Neural cell (in vitro differentiated cells): ENCODE data around the gene TRIM62. TPM values are rescaled to one million over a fixed set of nuclear protein-coding genes. Genes with fewer than 3 reads are reported as not detected.

Experiments
- H2AFZ ChIP-seq: fragments of 200-600, 300-800 bp; sonication (generic), shearing (Covaris generic); 2 replicates; pipeline ENCODE4 v1.6.0; 2014; ENCODE audit warnings: low read depth, mild to moderate bottlenecking, antibody characterized with exemption, low read length, moderate library complexity
- H3F3A ChIP-seq: fragments of 200-600 bp; shearing (Covaris generic); 2 replicates; pipeline ENCODE4 v1.6.1; 2016; ENCODE audit warnings: mild to moderate bottlenecking, moderate library complexity, mixed read lengths, antibody characterized with exemption, low read length; ENCODE audit not compliant: insufficient read depth, poor library complexity, severe bottlenecking
- H3K27ac ChIP-seq: fragments of 200-600, 300-800 bp; sonication (generic), shearing (Covaris generic); 2 replicates; pipeline ENCODE4 v1.5.1; 2014; ENCODE audit warnings: mild to moderate bottlenecking, low read length, moderate library complexity
- H3K27me3 ChIP-seq: fragments of 300-800, 200-600 bp; sonication (generic), shearing (Covaris generic); 2 replicates; pipeline ENCODE4 v1.6.0; 2014; ENCODE audit warnings: mild to moderate bottlenecking, low read depth, low read length, moderate library complexity; ENCODE audit not compliant: insufficient read depth
- H3K36me3 ChIP-seq: fragments of 300-800, 200-600 bp; sonication (generic), shearing (Covaris generic); 2 replicates; pipeline ENCODE4 v1.5.1; 2014; ENCODE audit warnings: mild to moderate bottlenecking, antibody characterized with exemption, low read length, moderate library complexity; ENCODE audit not compliant: insufficient read depth
- H3K4me2 ChIP-seq: fragments of 300-800, 200-600 bp; sonication (generic), shearing (Covaris generic); 2 replicates; pipeline ENCODE4 v1.6.0; 2014; ENCODE audit warnings: mild to moderate bottlenecking, low read length
- H3K4me3 ChIP-seq: fragments of 300-800, 200-600 bp; sonication (generic), shearing (Covaris generic); 2 replicates; pipeline ENCODE4 v1.5.1; 2014; ENCODE audit warnings: mild to moderate bottlenecking, low read length, moderate library complexity
- H3K79me2 ChIP-seq: fragments of 200-600 bp; shearing (Covaris generic); replicated peaks from 2 replicates; pipeline ENCODE4 v1.6.0; 2014; ENCODE audit warnings: mild to moderate bottlenecking, low read length, moderate library complexity; ENCODE audit not compliant: insufficient read depth
- H3K9ac ChIP-seq: fragments of 300-800, 200-600 bp; sonication (generic), shearing (Covaris generic); 2 replicates; pipeline ENCODE4 v1.6.1; 2016; ENCODE audit warnings: mild to moderate bottlenecking, low read length, mixed read lengths
- H3K9me2 ChIP-seq: fragments of 200-600 bp; shearing (Covaris generic); 2 replicates; pipeline ENCODE4 v1.6.1; 2016; ENCODE audit warnings: mild to moderate bottlenecking, low read length, mixed read lengths; ENCODE audit not compliant: insufficient read depth
- H3K9me3 ChIP-seq: fragments of 200-600, 300-800 bp; sonication (generic), shearing (Covaris generic); 2 replicates; pipeline ENCODE4 v1.6.1; 2016; ENCODE audit warnings: mild to moderate bottlenecking, mixed run types, low read length, moderate library complexity, mixed read lengths
- H4K20me1 ChIP-seq: fragments of 200-600 bp; shearing (Covaris generic); 2 replicates; pipeline ENCODE4 v1.6.1; 2016; ENCODE audit warnings: mild to moderate bottlenecking, mixed run types; ENCODE audit not compliant: insufficient read depth
- EP300 ChIP-seq: fragments of 450-650 bp; conservative IDR thresholded peaks from 2 replicates; pipeline ENCODE4 v1.6.1; 2014; ENCODE audit warnings: antibody characterized with exemption, mild to moderate bottlenecking, moderate library complexity; ENCODE audit not compliant: poor library complexity, severe bottlenecking
- EZH2 ChIP-seq: fragments of 200-600, 300-800 bp; shearing (Covaris generic), sonication (generic); IDR thresholded peaks from 2 replicates; pipeline ENCODE4 v1.6.1; 2014; ENCODE audit warnings: antibody characterized with exemption, low read length, borderline replicate concordance, mild to moderate bottlenecking; ENCODE audit not compliant: insufficient read depth, poor library complexity, severe bottlenecking
- MXI1 ChIP-seq: fragments of 450-650 bp; conservative IDR thresholded peaks from 2 replicates; pipeline ENCODE4 v1.6.1; 2014; ENCODE audit warnings: antibody characterized with exemption, mild to moderate bottlenecking; ENCODE audit not compliant: poor library complexity, severe bottlenecking
- POLR2AphosphoS5 ChIP-seq: IDR thresholded peaks from 2 replicates; pipeline ENCODE4 v1.6.1; 2012
- RAD21 ChIP-seq: fragments of 450-650 bp; conservative IDR thresholded peaks from 2 replicates; pipeline ENCODE4 v1.6.1; 2014; ENCODE audit warnings: antibody characterized with exemption, mild to moderate bottlenecking, moderate library complexity
- SMC3 ChIP-seq: fragments of 450-650 bp; conservative IDR thresholded peaks from 2 replicates; pipeline ENCODE4 v1.6.1; 2014; ENCODE audit warnings: antibody characterized with exemption, mild to moderate bottlenecking, moderate library complexity; ENCODE audit not compliant: poor library complexity
- TAF1 ChIP-seq: IDR thresholded peaks from 2 replicates; pipeline ENCODE4 v1.6.1; 2012; ENCODE audit warnings: low read depth
- polyA plus RNA-seq: library from polyadenylated mRNA; depleted of rRNA; stranded (reverse); fragments of >200 nt; gene quantifications from 2 replicates; pipeline ENCODE4 v1.2.3, GENCODE V29; 2014
- TF ChIP-seq, protein P1 (sequence below): IDR thresholded peaks from 2 replicates; pipeline ENCODE4 v1.6.1; 2012; ENCODE audit warnings: borderline replicate concordance
- TF ChIP-seq, protein P2 (sequence below): fragments of 450-650 bp; IDR thresholded peaks from 2 replicates; pipeline ENCODE4 v1.5.1; 2014; ENCODE audit warnings: antibody characterized with exemption, mild to moderate bottlenecking, moderate library complexity; ENCODE audit not compliant: poor library complexity, severe bottlenecking

Gene TRIM62
- polyA plus RNA-seq, 1 donor from 2014 or later: 4.3 TPM

GRCh38 chr1:33228935-33229487, 47.2 kb upstream of the TRIM62 start:
- no peak overlapping the region for H3K4me2 ChIP-seq
- H3K79me2 ChIP-seq: no peaks in the 10 kb centered on the region
- H3K36me3 ChIP-seq: no peaks in the 10 kb centered on the region
- no peak overlapping the region for H3K27ac ChIP-seq
- H3F3A ChIP-seq: no peaks in the 10 kb centered on the region
- TF ChIP-seq POLR2AphosphoS5 (no peak), RAD21 (no peak), SMC3 (no peak), EZH2 (no peak), EP300 (no peak), MXI1 (no peak), TAF1 (no peak)
- TF ChIP-seq, protein P1, sequence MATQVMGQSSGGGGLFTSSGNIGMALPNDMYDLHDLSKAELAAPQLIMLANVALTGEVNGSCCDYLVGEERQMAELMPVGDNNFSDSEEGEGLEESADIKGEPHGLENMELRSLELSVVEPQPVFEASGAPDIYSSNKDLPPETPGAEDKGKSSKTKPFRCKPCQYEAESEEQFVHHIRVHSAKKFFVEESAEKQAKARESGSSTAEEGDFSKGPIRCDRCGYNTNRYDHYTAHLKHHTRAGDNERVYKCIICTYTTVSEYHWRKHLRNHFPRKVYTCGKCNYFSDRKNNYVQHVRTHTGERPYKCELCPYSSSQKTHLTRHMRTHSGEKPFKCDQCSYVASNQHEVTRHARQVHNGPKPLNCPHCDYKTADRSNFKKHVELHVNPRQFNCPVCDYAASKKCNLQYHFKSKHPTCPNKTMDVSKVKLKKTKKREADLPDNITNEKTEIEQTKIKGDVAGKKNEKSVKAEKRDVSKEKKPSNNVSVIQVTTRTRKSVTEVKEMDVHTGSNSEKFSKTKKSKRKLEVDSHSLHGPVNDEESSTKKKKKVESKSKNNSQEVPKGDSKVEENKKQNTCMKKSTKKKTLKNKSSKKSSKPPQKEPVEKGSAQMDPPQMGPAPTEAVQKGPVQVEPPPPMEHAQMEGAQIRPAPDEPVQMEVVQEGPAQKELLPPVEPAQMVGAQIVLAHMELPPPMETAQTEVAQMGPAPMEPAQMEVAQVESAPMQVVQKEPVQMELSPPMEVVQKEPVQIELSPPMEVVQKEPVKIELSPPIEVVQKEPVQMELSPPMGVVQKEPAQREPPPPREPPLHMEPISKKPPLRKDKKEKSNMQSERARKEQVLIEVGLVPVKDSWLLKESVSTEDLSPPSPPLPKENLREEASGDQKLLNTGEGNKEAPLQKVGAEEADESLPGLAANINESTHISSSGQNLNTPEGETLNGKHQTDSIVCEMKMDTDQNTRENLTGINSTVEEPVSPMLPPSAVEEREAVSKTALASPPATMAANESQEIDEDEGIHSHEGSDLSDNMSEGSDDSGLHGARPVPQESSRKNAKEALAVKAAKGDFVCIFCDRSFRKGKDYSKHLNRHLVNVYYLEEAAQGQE: no peak
- TF ChIP-seq, protein P2, sequence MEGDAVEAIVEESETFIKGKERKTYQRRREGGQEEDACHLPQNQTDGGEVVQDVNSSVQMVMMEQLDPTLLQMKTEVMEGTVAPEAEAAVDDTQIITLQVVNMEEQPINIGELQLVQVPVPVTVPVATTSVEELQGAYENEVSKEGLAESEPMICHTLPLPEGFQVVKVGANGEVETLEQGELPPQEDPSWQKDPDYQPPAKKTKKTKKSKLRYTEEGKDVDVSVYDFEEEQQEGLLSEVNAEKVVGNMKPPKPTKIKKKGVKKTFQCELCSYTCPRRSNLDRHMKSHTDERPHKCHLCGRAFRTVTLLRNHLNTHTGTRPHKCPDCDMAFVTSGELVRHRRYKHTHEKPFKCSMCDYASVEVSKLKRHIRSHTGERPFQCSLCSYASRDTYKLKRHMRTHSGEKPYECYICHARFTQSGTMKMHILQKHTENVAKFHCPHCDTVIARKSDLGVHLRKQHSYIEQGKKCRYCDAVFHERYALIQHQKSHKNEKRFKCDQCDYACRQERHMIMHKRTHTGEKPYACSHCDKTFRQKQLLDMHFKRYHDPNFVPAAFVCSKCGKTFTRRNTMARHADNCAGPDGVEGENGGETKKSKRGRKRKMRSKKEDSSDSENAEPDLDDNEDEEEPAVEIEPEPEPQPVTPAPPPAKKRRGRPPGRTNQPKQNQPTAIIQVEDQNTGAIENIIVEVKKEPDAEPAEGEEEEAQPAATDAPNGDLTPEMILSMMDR: no peak
- H3K27me3 ChIP-seq: no peaks in the 10 kb centered on the region
- no peak overlapping the region for H3K9ac ChIP-seq
- no peaks in the 10 kb centered on the region for H3K9me2 ChIP-seq
- no peak overlapping the region for H2AFZ ChIP-seq
- H3K9me3 ChIP-seq: peaks cover 7% of the 10 kb centered on the region
- no peak overlapping the region for H3K4me3 ChIP-seq
- H4K20me1 ChIP-seq: no peaks in the 10 kb centered on the region

DNA sequence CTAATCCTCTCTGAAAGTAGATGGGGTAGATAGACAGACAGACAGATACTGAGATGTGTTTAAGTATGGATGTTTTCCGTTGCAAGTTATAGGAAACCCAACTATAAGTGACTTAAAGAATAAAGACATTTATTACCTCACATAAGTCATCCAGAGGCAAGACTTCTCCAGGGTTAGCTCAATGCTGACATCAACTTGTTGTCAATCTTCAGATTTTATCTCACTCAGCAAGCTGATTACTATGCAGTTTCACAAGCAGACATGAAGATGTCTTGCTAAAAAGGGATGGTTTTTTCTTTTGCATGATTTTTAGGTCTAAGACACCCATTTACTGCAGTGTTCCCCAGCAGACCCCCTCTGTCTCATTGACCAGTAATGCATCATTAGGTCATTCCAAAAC, 43.7 kb upstream of the TRIM62 start:
- H3K36me3 ChIP-seq: no peaks in the 10 kb centered on the region
- peaks cover 7% of the 10 kb centered on the region for H3K9me3 ChIP-seq
- H3K27ac ChIP-seq: no peak overlapping the region
- H3F3A ChIP-seq: no peaks in the 10 kb centered on the region
- no peaks in the 10 kb centered on the region for H4K20me1 ChIP-seq
- H3K9ac ChIP-seq: no peak overlapping the region
- H3K4me3 ChIP-seq: no peak overlapping the region
- TF ChIP-seq RAD21 (no peak), EZH2 (no peak), TAF1 (no peak), EP300 (no peak), MXI1 (no peak), POLR2AphosphoS5 (no peak), SMC3 (no peak)
- TF ChIP-seq, protein P1: no peak
- TF ChIP-seq, protein P2: no peak
- H3K79me2 ChIP-seq: no peaks in the 10 kb centered on the region
- no peaks in the 10 kb centered on the region for H3K9me2 ChIP-seq
- H2AFZ ChIP-seq: no peak overlapping the region
- H3K4me2 ChIP-seq: no peak overlapping the region
- H3K27me3 ChIP-seq: no peaks in the 10 kb centered on the region
